T-cell (primary cell): ENCODE measurements around the gene MOSPD3. TPM values are rescaled to one million over a fixed set of nuclear protein-coding genes. Genes with fewer than 3 reads are reported as not detected.
A peak's percentile ranks its signal among the peaks of the same experiment; 100 is the strongest.

Experiments used
- ATAC-seq, 4 experiments: fragments of 200-7000 bp in 3 of 4; fragments of 150-1000 bp in 1 of 4; cut with Tn5 transposase; replicated peaks in 1 of 4; 1 replicate in 3 of 4; 2 replicates in 1 of 4; pipeline ENCODE4 v1.10.0; 2021; ENCODE audit warnings: moderate library complexity in 3 of 4, mild to moderate bottlenecking in 2 of 4, moderate number of reproducible peaks in 1 of 4
- CTCF ChIA-PET, 2 donors: fragments of 300-600 bp; sonication (Branson Sonifier 250); formaldehyde crosslinking; loops; one replicate each; lab custom pipeline; 2022; ENCODE audit warnings: antibody characterized with exemption in 2 of 2; lab: Charles Lee
- POLR2A ChIA-PET, 2 donors: fragments of 300-600 bp; sonication (Branson Sonifier 250); formaldehyde crosslinking; loops; one replicate each; lab custom pipeline; 2022; ENCODE audit warnings: antibody characterized with exemption in 2 of 2; lab: Charles Lee
- DNase-seq, 35 experiments: peaks; one replicate each; pipeline versions ENCODE4 v3.0.0 to v3.0.0-alpha.2; 2013 to 2023
- H3K27ac ChIP-seq: one replicate; pipeline ENCODE4 v1.5.1; 2013; ENCODE audit warnings: low read length
- H3K27me3 ChIP-seq, 2 experiments: replicated peaks in 1 of 2; 1 replicate in 1 of 2; 2 replicates in 1 of 2; pipeline versions ENCODE4 v1.6.1 to v1.7.0; 2013; ENCODE audit warnings: low read length in 1 of 2, mixed read lengths in 1 of 2; ENCODE audit not compliant: control insufficient read depth in 2 of 2, insufficient read depth in 2 of 2; ENCODE audit errors: extremely low read depth in 1 of 2
- H3K36me3 ChIP-seq, 2 donors: 1 replicate in 1 of 2; 2 replicates in 1 of 2; pipeline versions ENCODE4 v1.6.1 to v1.7.0; 2013; ENCODE audit warnings: low read length in 1 of 2; ENCODE audit not compliant: control insufficient read depth in 2 of 2, insufficient read depth in 1 of 2; ENCODE audit errors: extremely low read depth in 1 of 2
- H3K4me1 ChIP-seq, 2 experiments: 1 replicate in 1 of 2; 2 replicates in 1 of 2; pipeline versions ENCODE4 v1.6.1 to v1.7.0; 2013; ENCODE audit warnings: low read length in 2 of 2, mixed read lengths in 1 of 2; ENCODE audit not compliant: insufficient read depth in 2 of 2, control insufficient read depth in 1 of 2; ENCODE audit errors: extremely low read depth in 1 of 2
- H3K4me3 ChIP-seq, 2 donors: 1 replicate in 1 of 2; 2 replicates in 1 of 2; pipeline versions ENCODE4 v1.5.1 to v1.7.0; 2013; ENCODE audit warnings: mild to moderate bottlenecking in 2 of 2, low read length in 1 of 2, moderate library complexity in 1 of 2; ENCODE audit not compliant: control insufficient read depth in 1 of 2; ENCODE audit errors: extremely low read depth in 1 of 2
- H3K9me3 ChIP-seq: 2 replicates; pipeline ENCODE4 v1.7.0; 2013
- H3K27ac Mint-ChIP-seq, 2 donors: one replicate each; pipeline ENCODE4 v1.8.0; 2020 to 2021; ENCODE audit warnings: mild to moderate bottlenecking in 2 of 2, mixed read lengths in 2 of 2
- H3K27me3 Mint-ChIP-seq, 2 donors: one replicate each; pipeline ENCODE4 v1.8.0; 2021 to 2022; ENCODE audit warnings: mixed read lengths in 2 of 2
- H3K36me3 Mint-ChIP-seq: one replicate; pipeline ENCODE4 v1.8.0; 2021; ENCODE audit warnings: mixed read lengths
- H3K4me1 Mint-ChIP-seq, 3 donors: one replicate each; pipeline ENCODE4 v1.8.0; 2020 to 2022; ENCODE audit warnings: mixed read lengths in 3 of 3, mild to moderate bottlenecking in 1 of 3
- H3K4me3 Mint-ChIP-seq, 3 donors: one replicate each; pipeline ENCODE4 v1.8.0; 2020 to 2022; ENCODE audit warnings: mild to moderate bottlenecking in 3 of 3, mixed read lengths in 3 of 3, moderate library complexity in 3 of 3
- H3K9me3 Mint-ChIP-seq, 3 donors: one replicate each; pipeline ENCODE4 v1.8.0; 2020 to 2022; ENCODE audit warnings: mixed read lengths in 3 of 3
- WGBS: methylation state at CpG from one replicate; pipeline ENCODE4 v1.1.5; 2013; ENCODE audit warnings: missing lambda C conversion rate; ENCODE audit not compliant: insufficient coverage; 5-methylcytosine and 5-hydroxymethylcytosine counted together
- total RNA-seq, 35 experiments: library from RNA in 6 of 35; stranded (reverse) in 6 of 35; fragments of 120-200 nt in 1 of 35; gene quantifications; one replicate each; pipeline versions ENCODE4 v1.2.1 to v1.2.4 and lab custom pipeline; 2013 to 2026

The MOSPD3 gene
- total RNA-seq, 5 donors from 2014 or later (not counting 1 experiment from before 2014, with no cell fraction given): 10.9 to 19.0 (median 16.3) TPM

- 97% methylated on average over 10 of the region's 14 CpGs for WGBS
- Mint-ChIP-seq H3K9me3 (no peaks in the 10 kb centered on the region), H3K36me3 (peaks cover 24% of the 10 kb centered on the region)
Measured at GRCh38 chr7:100577507-100577906, 34.8 kb upstream of the MOSPD3 start.

GRCh38 chr7:100578246-100579183, 33.8 kb upstream of the MOSPD3 start:
- Histone ChIP-seq H3K27me3 (peaks cover 0 to 2% of the 10 kb centered on the region in 2 experiments), H3K36me3 (peaks cover 51 to 85% of the 10 kb centered on the region in 2 donors), H3K9me3 (no peaks in the 10 kb centered on the region), H3K4me1 (peaks cover 25 to 47% of the 10 kb centered on the region in 2 experiments), H3K27ac (no peak overlapping the region), H3K4me3 (no peak overlapping the region)
- 97% methylated on average over 23 of the region's 28 CpGs for WGBS
- CTCF ChIA-PET: interaction anchor here in 1 of 2 donors (0.6 kb wide), 1 partner anchor 24 kb away, joined by 6 read pairs; no protein-coding TSS in a partner anchor
- Mint-ChIP-seq H3K9me3 (no peaks in the 10 kb centered on the region), H3K27ac (peak overlapping the region in 1 of 2 donors; percentile 28), H3K36me3 (peaks cover 24% of the 10 kb centered on the region), H3K4me3 (no peak overlapping the region), H3K27me3 (no peaks in the 10 kb centered on the region), H3K4me1 (peaks cover 6 to 19% (median 16%) of the 10 kb centered on the region in 3 donors)
- POLR2A ChIA-PET: no interaction called here
- ATAC-seq: no peak
- DNase-seq: no peak

More at GRCh38 chr7:100577507-100577906, 34.8 kb upstream of the MOSPD3 start:
- H3K27me3 Mint-ChIP-seq: no peaks in the 10 kb centered on the region
- no peak overlapping the region for H3K4me3 ChIP-seq
- POLR2A ChIA-PET: no interaction called here
- H3K36me3 ChIP-seq: peaks cover 58 to 93% of the 10 kb centered on the region in 2 donors
- H3K27ac ChIP-seq: no peak overlapping the region
- H3K27ac Mint-ChIP-seq: no peak overlapping the region
- CTCF ChIA-PET: interaction anchor here in 1 of 2 donors (0.6 kb wide), 1 partner anchor 524 kb away, joined by 10 read pairs; no protein-coding TSS in a partner anchor
- H3K4me3 Mint-ChIP-seq: no peak overlapping the region
- ATAC-seq (no peak), DNase-seq (no peak)
- peaks cover 0 to 2% of the 10 kb centered on the region in 2 experiments for H3K27me3 ChIP-seq
- peaks cover 20 to 44% of the 10 kb centered on the region in 2 experiments for H3K4me1 ChIP-seq
- H3K4me1 Mint-ChIP-seq: peaks cover 6 to 9% (median 6%) of the 10 kb centered on the region in 3 donors
- H3K9me3 ChIP-seq: no peaks in the 10 kb centered on the region

GRCh38 chr7:100580466-100581283, 31.7 kb upstream of the MOSPD3 start:
- WGBS: 90% methylated on average over 8 of the region's 11 CpGs
- CTCF ChIA-PET: interaction anchor here (0.6 kb wide), 2 partner anchors 110 to 311 kb away, joined by 3 read pairs; no protein-coding TSS in a partner anchor
- Histone ChIP-seq H3K27me3 (peaks cover 0 to 2% of the 10 kb centered on the region in 2 experiments), H3K27ac (peak overlapping the region; percentile 2), H3K36me3 (peaks cover 38 to 66% of the 10 kb centered on the region in 2 donors), H3K9me3 (no peaks in the 10 kb centered on the region), H3K4me1 (peaks cover 27 to 62% of the 10 kb centered on the region in 2 experiments), H3K4me3 (no peak overlapping the region)
- POLR2A ChIA-PET: no interaction called here
- peaks cover 18% of the 10 kb centered on the region for H3K36me3 Mint-ChIP-seq
- no peak overlapping the region for H3K4me3 Mint-ChIP-seq
- no peaks in the 10 kb centered on the region for H3K9me3 Mint-ChIP-seq
- no peaks in the 10 kb centered on the region for H3K27me3 Mint-ChIP-seq
- no peak overlapping the region for H3K27ac Mint-ChIP-seq
- no peak for ATAC-seq
- H3K4me1 Mint-ChIP-seq: peaks cover 15 to 39% (median 20%) of the 10 kb centered on the region in 3 donors
- DNase-seq: no peak

GRCh38 chr7:100582041-100582579, 30.2 kb upstream of the MOSPD3 start:
- Mint-ChIP-seq H3K27me3 (no peaks in the 10 kb centered on the region), H3K4me1 (peaks cover 17 to 35% (median 24%) of the 10 kb centered on the region in 3 donors), H3K27ac (peak overlapping the region in 1 of 2 donors; percentile 97), H3K4me3 (peak overlapping the region in 1 of 3 donors; percentile 52), H3K9me3 (no peaks in the 10 kb centered on the region), H3K36me3 (peaks cover 8% of the 10 kb centered on the region)
- H3K4me1 ChIP-seq: peaks cover 27 to 68% of the 10 kb centered on the region in 2 experiments
- DNase-seq: no peak
- H3K9me3 ChIP-seq: no peaks in the 10 kb centered on the region
- peaks cover 31 to 51% of the 10 kb centered on the region in 2 donors for H3K36me3 ChIP-seq
- no peak overlapping the region for H3K4me3 ChIP-seq
- CTCF ChIA-PET: interaction anchor here in 1 of 2 donors (0.5 kb wide), 1 partner anchor 562 kb away, joined by 3 read pairs; no protein-coding TSS in a partner anchor
- H3K27me3 ChIP-seq: peaks cover 0 to 2% of the 10 kb centered on the region in 2 experiments
- 95% methylated on average over 12 of the region's 20 CpGs for WGBS
- ATAC-seq: no peak
- POLR2A ChIA-PET: no interaction called here
- peak overlapping the region; percentile 84 for H3K27ac ChIP-seq

- Histone ChIP-seq H3K27ac (peak overlapping the region; percentile 84), H3K4me3 (peak overlapping the region; percentile 64 to 94), H3K4me1 (peaks cover 27 to 71% of the 10 kb centered on the region in 2 experiments), H3K9me3 (no peaks in the 10 kb centered on the region), H3K36me3 (peaks cover 26 to 46% of the 10 kb centered on the region in 2 donors), H3K27me3 (peaks cover 0 to 2% of the 10 kb centered on the region in 2 experiments)
- H3K4me1 Mint-ChIP-seq: peaks cover 17 to 35% (median 25%) of the 10 kb centered on the region in 3 donors
- H3K4me3 Mint-ChIP-seq: peak overlapping the region in 2 of 3 donors; percentile 96 to 97
- ChIA-PET POLR2A (no interaction called here), CTCF (interaction anchor here in 1 of 2 donors (0.6 kb wide), 1 partner anchor 109 kb away, joined by 3 read pairs; no protein-coding TSS in a partner anchor)
- peak overlapping the region in 1 of 2 donors; percentile 97 for H3K27ac Mint-ChIP-seq
- H3K36me3 Mint-ChIP-seq: peaks cover 8% of the 10 kb centered on the region
- no peak for DNase-seq
- ATAC-seq: no peak
- no peaks in the 10 kb centered on the region for H3K27me3 Mint-ChIP-seq
- WGBS: 51% methylated on average over 6 of the region's 11 CpGs
- no peaks in the 10 kb centered on the region for H3K9me3 Mint-ChIP-seq
Measured at GRCh38 chr7:100582650-100583049, 29.7 kb upstream of the MOSPD3 start.
